Ascending aorta (tissue), 2 donors: ENCODE results near the gene DLGAP4. TPM values are rescaled to one million over a fixed set of nuclear protein-coding genes. Genes with fewer than 3 reads are reported as not detected.
A peak's percentile ranks its signal among the peaks of the same experiment; 100 is the strongest.

Experiments
- DNase-seq, 2 donors: peaks; one replicate each; pipeline ENCODE4 v3.0.0-alpha.2; 2019; ENCODE audit warnings: low spot score in 2 of 2
- H3K27ac ChIP-seq, 2 donors: fragments of 200-600 bp; sonication (generic); one replicate each; pipeline ENCODE4 v1.5.1; 2016 to 2017; ENCODE audit warnings: mild to moderate bottlenecking in 1 of 2
- H3K27me3 ChIP-seq: fragments of 200-600 bp; sonication (generic); one replicate; pipeline ENCODE4 v1.5.1; 2017
- H3K36me3 ChIP-seq, 2 donors: fragments of 200-600 bp; sonication (generic); one replicate each; pipeline ENCODE4 v1.5.1; 2016
- H3K4me1 ChIP-seq, 2 donors: fragments of 200-600 bp; sonication (generic); one replicate each; pipeline ENCODE4 v1.5.1; 2016 to 2017; ENCODE audit warnings: mild to moderate bottlenecking in 1 of 2
- H3K4me3 ChIP-seq, 2 donors: fragments of 200-600 bp; sonication (generic); one replicate each; pipeline ENCODE4 v1.5.1; 2016 to 2017; ENCODE audit warnings: mild to moderate bottlenecking in 1 of 2
- H3K9me3 ChIP-seq, 2 donors: fragments of 200-600 bp; sonication (generic); one replicate each; pipeline ENCODE4 v1.5.1; 2016
- CTCF ChIP-seq, 3 experiments: fragments of 200-600 bp in 2 of 3; fragments of 450-650 bp in 1 of 3; sonication (generic) in 2 of 3; IDR thresholded peaks; one replicate each; pipeline ENCODE4 v1.5.1; 2016 to 2019; ENCODE audit warnings: antibody characterized with exemption in 3 of 3, mild to moderate bottlenecking in 1 of 3, moderate library complexity in 1 of 3
- intact Hi-C: fragments of 100-400 bp; cut with DNase I; formaldehyde crosslinking; loops from one replicate; pipeline ENCODE4 v1.15.1; 2023
- total RNA-seq: library from RNA; depleted of rRNA; stranded (reverse); fragments of >200 nt; gene quantifications from one replicate; pipeline ENCODE4 v1.1.0, GENCODE V29; 2016

DLGAP4 gene
- total RNA-seq, 1 donor from 2014 or later, result 98.2 TPM

- Histone ChIP-seq H3K4me1 (peaks cover 0 to 20% of the 10 kb centered on the region in 2 donors), H3K27ac (peak overlapping the region; percentile 83 to 90), H3K36me3 (no peaks in the 10 kb centered on the region), H3K4me3 (no peak overlapping the region), H3K9me3 (no peaks in the 10 kb centered on the region), H3K27me3 (no peaks in the 10 kb centered on the region)
- DNase-seq, result no peak
- intact Hi-C loops, result loop anchor here (2.0 kb wide), 2 partner anchors 15 to 31 kb away; partner anchors contain the start of gene MYL9
- no peak for TF ChIP-seq CTCF (IDR thresholded peaks at IDR 0.05)
Measured at GRCh38 chr20:36571564-36572504, 265.7 kb downstream of the DLGAP4 start.

- intact Hi-C loops, result loop anchor here (2.0 kb wide), 2 partner anchors 16 to 32 kb away; partner anchors contain the start of gene MYL9
- no peak for TF ChIP-seq CTCF (IDR thresholded peaks at IDR 0.05)
- H3K36me3 ChIP-seq, result no peaks in the 10 kb centered on the region
- H3K27ac ChIP-seq, result peak overlapping the region; percentile 83 to 90
- peak in 1 of 2 donors; percentile 64 for DNase-seq
- peaks cover 0 to 20% of the 10 kb centered on the region in 2 donors for H3K4me1 ChIP-seq
- peak overlapping the region; percentile 63 to 79 for H3K4me3 ChIP-seq
- no peaks in the 10 kb centered on the region for H3K9me3 ChIP-seq
- H3K27me3 ChIP-seq, result no peaks in the 10 kb centered on the region
Measured at GRCh38 chr20:36572701-36573102, 266.6 kb downstream of the DLGAP4 start.

- Histone ChIP-seq H3K9me3 (no peaks in the 10 kb centered on the region), H3K4me1 (peaks cover 0 to 20% of the 10 kb centered on the region in 2 donors), H3K27ac (peak within 1 kb of the TSS; percentile 83 to 90), H3K4me3 (peak within 1 kb of the TSS; percentile 63 to 79), H3K27me3 (no peaks in the 10 kb centered on the region), H3K36me3 (no peaks in the 10 kb centered on the region)
- peak; percentile 49 to 93 for DNase-seq
- intact Hi-C loops, result loop anchor here (2.0 kb wide), 2 partner anchors 16 to 32 kb away; partner anchors contain the start of gene MYL9
- no peak for TF ChIP-seq CTCF (IDR thresholded peaks at IDR 0.05)
Measured at GRCh38 chr20:36573103-36573797, 267.1 kb downstream of the DLGAP4 start, which contains the start of gene TGIF2. Gene TGIF2, plus strand, starts transcription at chr20:36573597. Its CDS starts 5,178 bp downstream, at chr20:36578775.

- Histone ChIP-seq H3K27ac (peak overlapping the region; percentile 68 to 83), H3K9me3 (no peaks in the 10 kb centered on the region), H3K4me1 (peaks cover 0 to 20% of the 10 kb centered on the region in 2 donors), H3K36me3 (no peaks in the 10 kb centered on the region), H3K4me3 (peak overlapping the region; percentile 63 to 79), H3K27me3 (no peaks in the 10 kb centered on the region)
- DNase-seq, result peak in 1 of 2 donors; percentile 70
- TF ChIP-seq CTCF (IDR thresholded peaks at IDR 0.05), result peak in 1 of 3 experiments; percentile 5
- intact Hi-C loops, result loop anchor here (1.0 to 2.0 kb wide), 3 partner anchors 17 to 33 kb away; partner anchors contain the start of genes MYL9 and RAB5IF
Measured at GRCh38 chr20:36573798-36574365, 267.7 kb downstream of the DLGAP4 start.
